IPS DF 19.7 (cell line): ENCODE measurements around the gene COA8.

Experiments used
- DNase-seq: peaks from one replicate; pipeline ENCODE4 v3.0.0-alpha.2; 2013; ENCODE audit warnings: low read depth, low spot score

COA8 gene

DNA sequence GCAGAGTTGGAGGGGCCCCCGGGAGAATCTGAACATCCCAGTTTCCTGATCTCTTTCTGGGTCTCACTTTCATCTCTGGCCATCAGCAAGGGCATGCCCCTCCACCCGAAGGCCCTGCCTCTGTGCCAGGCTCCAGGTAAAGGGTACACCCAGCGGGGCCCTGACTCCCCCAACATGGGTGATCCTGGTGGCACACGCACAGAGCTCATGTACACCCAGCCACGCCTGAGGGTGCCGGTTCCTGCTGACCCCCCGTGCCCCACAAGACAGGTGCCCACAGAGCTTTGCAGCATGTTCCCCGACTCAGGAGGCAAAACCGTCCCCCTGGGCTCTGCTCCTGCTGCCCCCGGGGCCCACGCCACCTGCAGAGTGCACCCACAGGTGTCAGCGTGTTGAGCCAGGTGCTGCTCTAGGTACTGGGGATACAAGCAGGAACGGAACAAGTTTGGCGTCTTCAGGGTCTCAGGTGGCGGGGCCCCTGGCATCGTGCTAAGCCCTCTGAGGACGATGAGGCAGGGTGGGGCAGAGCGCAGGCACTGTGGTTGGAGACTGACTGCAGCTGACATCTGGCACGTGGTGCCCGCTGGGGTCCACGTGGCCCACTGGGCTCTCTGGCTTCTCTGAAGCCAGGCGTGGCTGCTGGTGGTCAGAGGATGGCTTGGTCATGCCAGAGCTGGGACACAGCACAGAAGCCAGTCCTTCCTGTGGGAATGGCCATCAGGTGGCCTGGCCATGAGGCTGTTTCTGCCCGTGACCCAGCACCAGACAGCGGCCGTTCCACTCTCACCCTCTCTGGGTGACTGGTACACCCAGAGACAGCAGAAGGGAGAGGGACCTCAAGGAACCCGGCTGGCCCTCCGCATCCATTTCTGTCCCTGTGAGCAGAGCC, 14.1 kb upstream of the COA8 start:
- no peak for DNase-seq

DNA sequence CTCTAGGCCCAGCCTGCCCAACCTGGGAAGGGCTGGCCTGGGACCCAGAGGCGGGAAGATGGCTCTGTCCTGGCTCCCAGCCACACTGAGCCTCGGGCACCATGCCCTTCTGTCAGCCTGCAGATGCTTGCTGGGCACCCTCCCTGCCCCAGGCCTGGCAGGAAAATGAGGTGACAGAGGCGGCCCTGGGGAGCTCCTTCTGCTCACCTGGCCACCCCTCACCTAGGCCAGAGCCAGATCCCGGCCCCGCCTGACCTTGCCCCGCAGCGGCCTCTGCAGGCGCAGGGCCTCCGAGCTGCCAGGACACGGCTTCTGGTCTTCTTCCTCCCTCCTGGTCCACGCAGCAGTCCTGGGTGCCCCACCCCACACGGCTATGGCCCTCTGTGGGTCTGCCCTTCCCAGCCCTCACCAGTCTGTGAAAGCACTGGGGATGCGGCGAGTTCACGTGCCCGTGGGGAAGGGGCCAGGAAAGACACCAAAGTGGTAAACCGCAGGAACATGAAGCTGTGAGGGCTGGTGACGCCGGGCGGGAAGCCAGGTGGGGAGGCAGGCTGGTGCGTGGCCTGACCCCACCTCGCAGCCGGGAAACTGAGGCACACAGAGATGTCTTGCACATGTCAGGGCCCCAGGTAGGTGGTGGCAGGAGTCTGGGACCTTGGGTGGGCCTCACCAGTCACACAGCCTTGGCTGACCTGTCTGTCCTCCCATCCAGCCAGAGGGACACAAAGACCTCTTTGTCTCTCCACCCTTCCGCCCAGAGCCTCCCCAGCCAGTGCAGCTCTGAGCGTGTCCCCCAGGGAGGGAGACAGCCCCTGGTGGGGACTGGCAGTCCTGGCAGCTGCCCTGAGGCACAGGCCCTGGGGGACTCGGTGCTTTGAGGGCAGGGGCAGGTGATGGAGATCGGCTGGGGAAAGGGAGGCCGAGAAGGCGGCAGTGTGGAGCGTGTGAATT, 13.1 kb upstream of the COA8 start:
- no peak for DNase-seq

DNA sequence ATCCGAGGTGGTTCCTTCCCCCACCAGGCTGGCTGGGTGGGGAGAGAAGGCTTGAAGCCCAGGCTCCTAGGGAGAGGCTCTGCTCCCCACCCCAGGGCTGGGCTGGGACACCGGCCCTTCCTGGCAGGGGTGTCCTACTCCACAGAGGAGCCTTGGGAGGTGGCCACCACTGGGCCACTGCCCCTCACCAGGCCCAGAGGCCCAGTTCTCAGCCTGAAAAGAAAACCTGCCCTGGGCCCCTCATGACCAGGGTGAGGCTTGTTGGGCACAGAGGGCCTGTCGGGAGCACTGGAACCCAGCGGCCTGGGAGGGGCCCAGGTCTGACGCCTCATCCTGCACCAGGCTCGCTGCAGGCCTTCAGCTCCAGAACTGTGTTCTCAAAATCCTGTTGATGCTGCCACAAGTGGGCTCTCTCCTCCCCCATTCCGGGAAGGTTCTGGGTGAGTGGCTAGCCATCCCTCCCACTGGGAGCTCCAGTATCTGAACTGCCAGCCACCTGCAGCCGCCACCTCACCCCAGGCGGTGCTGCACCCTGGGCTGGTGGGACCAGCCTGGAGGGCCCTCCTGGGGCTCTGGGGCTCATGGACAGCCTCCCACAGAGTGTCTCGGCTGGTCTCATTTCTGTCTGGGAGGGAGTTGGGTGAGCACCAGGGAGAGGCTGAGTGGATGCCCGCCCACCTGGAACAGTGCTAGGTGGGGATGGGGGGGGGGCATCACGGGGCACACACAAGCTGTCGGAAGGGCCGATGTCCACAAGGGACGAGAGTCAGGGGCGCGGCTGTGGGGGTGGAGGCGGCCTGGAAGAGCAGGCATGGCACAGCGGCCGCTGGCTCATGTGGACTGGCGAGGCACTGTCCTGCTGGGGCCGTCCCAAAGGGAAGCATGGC, 12.1 kb upstream of the COA8 start:
- no peak for DNase-seq

DNA sequence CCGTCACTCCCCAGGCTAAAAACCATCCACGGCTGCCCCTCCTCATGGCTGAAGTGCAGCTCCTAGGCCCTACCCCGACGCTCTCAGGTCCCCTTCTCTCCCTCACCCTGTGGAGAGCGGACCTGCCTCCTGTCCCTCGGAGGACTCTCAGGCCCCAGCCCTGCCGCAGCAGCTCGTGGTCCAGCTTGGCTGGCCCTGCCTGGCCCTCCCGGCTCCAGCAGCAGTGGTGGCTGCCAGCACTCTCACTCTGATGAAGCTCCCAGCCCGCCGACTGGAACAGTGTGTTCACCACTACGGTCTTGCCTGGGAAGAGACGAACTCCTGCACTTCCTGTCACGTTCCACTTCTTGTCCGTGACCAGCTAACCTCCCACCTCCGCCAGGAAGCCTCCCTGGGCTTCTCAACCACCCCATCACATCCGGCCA, 11.4 kb upstream of the COA8 start:
- no peak for DNase-seq

DNA sequence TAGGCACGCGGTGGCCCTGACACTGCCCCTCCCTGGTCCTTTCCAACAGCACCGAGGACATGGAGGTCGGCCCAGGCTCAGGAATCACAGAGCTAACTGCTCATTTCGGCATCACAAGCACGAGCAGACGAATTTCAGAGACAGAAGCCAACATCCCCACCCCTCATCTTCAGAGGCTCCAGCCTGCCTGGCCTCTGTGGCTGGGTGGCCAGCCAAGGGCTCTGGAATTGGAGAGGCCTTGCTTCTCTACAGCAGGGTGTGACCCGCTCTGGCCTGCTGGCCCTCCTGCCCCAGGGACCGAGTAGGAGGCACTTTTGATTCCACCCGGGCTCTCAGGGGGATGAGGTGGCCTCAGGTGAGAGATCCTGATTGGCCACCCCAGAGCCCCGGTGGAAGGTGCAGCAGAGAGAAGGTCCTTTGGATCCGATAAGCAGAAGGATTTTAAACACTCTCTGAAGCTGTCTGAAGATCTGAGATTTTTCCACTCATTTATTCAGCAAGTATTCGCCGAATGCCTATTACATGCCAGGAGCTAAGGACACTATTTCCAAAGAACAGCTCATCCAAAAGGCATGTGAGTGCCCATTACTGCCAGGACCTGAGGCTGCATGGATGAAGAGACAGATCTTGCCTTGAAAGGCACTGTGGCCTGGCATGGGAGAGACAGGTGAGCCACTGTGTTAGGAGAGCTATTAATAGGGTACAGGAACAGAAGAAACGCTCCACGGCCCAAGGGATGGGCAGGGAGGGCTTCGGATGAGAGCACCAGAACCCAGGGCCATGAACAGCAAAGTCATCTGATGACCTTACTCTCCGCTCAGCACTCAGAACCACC, 10.5 kb upstream of the COA8 start:
- DNase-seq: no peak

DNA sequence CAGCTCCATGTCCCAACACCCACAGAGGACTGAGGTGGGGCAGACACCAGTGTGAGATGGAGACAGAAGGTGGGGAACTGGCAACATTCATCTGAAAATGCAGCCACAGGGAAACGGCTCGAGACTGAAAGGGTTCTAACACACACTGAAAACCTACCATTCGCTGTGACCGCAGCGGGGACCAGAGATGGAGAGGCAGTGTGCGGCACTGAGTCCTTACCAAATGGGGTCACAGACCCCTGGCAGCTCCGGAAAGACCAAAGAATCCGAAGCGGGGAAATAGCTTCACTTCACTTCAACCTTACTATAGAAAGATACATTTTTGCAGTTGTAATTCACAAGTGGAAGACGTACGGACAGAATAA, 9.9 kb upstream of the COA8 start:
- DNase-seq: no peak

DNA sequence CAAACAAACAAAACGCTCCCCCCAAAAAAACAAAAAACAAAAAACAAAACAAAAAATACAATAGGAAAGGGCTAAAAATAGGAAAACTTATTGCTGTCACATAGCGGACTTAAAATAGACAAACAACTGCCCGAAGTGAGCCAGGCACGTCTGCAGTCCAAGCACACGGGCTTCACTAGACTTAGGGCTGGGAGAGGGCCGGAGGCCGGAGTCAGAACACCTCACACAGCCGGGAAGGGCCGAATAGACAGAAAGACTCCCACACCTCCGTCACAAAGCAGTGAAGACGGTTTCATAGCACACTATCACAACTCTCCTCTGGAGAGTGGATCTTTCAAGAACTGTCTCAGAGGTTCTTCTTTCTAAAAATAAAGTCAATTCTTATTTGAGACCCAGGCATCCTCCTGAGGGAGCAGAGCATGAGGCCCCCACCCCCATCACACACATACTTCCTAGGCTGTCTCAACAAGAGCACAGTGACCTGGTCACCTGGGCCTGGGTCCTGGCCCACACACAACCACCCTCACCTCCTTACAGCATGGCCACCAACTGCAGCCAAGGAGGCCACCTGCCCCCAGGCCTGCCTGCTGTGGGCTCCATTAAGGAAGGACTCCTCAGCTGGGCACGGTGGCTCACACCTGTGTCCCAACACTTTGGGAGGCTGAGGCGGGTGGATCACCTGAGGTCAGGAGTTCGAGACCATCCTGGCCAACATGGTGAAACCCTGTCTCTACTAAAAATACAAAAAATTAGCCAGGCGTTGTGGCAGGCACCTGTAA, 7.0 kb upstream of the COA8 start:
- DNase-seq: no peak

DNA sequence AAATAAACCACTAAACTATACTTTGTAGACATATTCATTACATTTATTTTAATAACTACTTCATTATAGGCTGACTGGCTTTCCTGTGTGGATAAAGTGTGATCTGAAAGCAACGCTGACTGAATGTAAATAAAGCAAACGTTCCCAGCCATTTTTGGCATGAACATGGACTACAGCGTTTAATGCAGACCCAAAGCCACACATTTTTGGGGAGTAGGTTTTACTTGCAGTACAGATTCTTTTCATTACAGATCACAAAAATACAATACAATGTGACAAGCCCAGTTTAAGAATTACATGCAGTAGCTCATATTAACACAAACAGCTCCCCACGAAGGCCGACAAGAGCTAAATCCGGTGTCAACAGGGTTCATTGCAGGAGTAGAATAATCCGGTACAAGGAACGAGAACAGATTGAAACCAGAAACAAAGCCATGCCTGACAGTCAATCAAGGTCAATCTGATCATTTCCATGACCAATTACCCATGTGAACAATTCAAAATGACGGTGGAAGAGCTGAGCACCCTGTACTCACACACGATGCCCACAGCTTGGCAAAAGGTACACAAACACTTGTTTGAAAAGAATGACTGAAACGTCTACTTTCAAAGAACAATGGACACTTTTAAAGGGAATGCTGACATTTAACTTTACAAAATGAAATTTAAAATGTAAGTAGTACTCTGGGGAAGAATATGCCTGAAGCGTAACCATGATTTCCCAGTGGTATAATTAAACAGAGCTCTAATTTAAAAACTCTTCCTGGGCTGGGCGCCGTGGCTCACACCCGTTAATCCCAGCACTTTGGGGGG, 5.6 kb upstream of the COA8 start:
- no peak for DNase-seq

DNA sequence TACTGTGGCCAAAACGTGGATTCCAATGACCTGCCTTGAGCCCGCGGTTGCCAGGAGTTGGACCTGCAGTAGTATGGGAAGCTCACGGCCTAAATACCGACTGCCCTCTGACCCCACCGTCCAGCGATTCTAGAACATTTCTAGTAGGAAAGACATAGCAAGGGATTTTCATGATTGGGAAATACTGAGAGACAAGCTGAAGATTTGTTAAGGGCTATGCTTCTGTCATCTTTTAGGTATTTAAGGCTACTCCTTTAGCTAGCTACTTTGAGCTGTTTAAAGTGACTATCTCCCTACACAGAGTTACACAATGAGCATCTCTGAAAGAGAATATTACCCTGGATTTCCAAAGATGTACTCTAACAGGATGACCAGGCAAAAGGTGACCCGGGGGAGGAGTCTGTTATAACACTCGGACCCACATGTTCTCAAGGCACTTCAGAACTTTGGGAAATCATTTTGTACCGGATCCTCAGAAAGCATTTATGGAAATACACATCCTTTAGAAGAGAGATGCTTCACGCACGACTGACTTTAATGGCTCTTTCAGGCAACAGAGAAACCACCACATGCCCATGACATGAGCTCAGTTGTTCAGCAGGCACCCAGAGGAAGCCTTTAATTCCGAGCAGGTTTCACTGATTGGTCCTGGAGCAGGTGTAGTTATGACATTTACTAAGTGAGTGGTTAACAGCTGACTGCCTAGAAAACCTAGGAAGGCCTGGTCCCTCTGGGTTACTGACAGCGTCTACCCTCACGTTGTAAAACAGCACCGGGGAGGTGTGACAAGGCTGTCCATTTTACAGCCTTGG, 4.5 kb upstream of the COA8 start:
- no peak for DNase-seq

DNA sequence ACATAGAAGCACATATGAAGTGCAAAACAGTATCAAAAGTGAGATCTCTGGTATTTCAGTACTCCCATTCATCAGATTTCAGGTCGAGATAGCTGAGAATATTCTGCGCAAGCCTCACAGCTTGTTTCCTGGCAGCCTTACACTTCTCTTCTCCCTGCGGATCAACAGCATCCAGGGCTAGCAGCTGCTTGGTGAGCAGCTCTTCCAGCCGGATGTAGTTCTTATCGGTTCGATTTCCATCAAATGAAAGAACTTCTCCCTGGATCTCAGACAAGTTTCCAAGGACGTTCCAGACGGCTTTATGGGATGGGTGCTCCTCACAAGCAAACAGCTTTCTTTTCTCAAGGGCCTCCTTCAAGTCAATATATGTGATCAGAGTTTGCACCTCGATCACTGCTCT, 3.0 kb upstream of the COA8 start:
- DNase-seq: no peak

DNA sequence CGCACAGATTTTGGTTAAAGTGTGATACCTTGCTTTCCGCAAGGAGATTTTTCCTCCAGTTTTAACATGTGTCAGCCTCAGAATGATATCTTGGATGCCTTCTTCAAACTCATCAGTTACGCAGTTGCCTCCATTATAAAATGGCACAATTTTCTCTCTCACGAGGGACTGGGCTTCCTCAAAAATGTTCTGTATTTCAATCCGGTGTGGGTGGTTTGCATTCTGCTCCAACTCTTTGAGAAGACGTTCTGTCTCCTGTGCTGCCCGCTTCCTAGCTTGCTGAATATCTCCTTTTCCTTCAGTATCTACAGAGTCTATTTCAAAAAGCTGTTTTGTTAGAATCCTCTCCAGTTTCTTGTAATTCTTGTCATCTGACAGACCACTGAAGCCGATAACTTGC, 2.1 kb upstream of the COA8 start:
- no peak for DNase-seq

DNA sequence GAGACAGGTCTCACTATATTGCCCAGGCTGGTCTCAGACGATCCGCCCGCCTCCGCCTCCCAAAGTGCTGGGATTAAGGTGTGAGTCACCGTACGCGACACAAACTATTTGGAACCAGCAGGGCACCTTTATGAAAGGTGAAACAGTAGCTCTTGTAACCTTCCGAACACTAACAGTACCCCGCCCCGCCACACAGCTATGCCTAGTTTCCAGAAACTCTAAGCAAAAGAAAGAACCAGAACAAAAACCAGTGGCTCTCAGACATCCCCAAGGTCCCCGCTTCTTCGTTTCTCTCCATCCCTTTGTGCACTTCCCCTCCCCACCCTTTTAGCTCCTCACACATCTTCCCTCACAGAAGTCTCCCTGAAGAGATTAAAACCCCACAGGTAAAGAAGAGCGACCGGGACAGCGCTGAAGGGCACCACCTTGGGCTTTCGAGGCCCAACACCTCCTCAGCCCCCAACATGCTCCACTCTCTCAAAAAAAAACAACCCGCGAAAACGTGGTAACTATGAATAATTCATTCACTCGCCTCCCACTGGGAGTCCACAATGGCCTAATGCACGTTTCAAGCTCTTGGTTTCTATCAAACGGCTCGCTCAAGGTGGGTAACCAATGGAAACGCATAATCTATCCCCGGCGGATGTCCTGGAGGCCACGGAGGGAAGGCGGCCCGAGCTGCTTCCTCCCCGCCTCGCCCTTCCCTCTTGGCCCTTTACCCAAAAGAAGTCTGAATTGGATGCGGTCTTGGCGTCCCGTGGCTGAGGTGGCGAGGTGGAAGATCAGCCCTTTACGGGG, 1.2 kb upstream of the COA8 start:
- no peak for DNase-seq

DNA sequence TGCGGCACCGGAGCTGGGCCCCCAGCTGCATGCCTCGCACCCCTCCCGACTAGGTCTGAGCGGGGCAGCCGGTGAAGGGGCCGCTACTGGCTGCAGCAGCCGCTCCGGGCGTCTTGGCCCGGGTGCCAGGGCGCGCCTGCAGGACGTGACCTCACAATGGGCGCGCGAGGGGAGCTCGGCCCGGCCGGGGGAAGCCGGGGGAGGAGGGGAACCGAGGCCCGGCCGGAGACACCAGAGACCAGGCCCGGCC, 656 bp upstream of the COA8 start:
- DNase-seq: no peak

DNA sequence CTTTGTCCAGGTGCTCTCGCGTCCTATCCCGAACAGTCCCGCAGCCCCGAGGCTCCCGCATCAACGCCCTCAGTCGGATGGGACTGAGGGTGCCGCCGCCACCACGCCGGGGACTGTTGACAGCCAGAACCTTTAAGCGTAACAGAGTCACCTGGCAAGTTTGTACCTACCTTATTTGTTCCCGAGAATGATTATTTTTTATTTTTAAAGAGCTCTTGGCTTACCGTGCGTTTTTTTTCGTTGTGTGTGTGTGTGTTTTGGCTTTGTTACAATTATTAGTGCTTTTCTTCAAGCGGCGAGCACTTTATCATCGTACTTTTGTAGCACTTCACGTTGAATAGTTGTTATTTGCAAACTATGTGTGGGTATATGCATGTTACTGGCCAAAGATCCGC, 463 bp downstream of the COA8 start:
- no peak for DNase-seq

DNA sequence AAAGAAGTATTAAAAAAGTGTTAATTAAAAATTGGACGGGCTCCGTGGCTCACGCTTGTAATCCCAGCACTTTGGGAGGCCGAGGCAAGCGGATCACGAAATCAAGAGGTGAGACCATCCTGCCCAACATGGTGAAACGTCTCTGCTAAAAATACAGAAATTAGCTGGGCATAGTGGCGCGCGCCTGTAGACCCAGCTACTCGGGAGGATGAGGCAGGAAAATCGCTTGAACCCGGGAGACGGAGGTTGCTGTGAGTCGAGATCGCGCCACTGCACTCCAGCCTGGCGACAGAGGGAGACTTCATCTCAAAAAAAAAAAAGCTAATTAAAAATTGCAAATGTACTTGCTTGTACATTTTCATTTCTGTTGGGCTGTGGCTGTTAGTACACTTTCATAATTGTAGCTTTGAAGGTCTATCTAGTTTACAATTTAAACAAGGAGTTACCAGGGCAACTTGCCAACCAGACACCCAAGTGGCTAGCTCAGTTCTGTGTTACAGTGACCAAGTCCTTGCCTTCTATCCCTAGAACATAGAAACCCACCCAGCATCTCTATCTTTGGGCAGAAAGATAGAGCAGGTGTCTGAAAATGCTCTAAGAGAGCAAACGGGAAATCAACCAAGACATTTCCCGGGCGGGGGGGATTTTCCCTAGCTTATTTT, 1.2 kb downstream of the COA8 start:
- DNase-seq: no peak

DNA sequence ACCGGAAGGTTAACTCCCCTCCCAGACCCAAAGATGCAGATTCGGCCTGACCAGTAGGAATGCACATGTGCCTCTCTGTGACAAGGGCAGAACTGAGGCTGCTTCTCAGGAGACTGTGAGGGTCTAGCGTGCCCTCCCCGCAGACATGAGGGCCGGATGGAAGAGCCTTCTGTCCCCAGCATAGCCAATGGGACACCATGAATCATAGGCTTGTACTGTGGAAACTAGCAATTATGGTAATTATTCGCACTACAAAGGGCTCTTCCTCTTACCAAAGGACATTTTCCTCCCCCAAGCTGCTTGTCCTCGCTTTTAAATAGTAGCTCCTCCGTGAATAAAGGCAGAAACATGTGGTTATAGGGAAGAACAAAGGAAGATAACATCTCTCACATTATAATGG, 6.2 kb downstream of the COA8 start:
- no peak for DNase-seq

DNA sequence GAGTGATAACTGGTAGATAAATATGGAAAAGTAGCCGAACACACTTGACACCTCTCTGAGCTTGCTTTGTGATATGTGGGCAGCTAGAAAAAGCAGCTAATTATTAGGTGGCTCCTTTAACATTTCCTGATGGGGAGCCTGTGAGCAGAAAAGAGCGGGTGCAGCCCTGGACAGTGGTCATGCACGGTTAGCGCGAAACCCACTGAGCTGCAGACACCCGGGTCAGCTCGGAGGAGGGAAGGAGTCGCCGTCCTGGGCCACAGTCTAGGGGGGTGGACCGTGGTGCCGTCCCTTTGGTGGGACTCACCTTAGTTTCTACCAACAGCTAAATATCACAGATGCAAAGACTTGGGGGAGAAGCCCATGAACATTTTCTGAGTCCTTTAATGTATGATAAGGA, 6.6 kb downstream of the COA8 start:
- no peak for DNase-seq
